Anterior cingulate cortex (tissue), 58 donors: ENCODE measurements around the gene S100A8.

Source experiments
- DNase-seq, 58 donors: peaks; one replicate each; lab custom pipeline; 2025; lab: John Stamatoyannopoulos, UW

The S100A8 gene

GRCh38 chr1:153393926-153394325 lies 3.1 kb upstream of the S100A8 start:
- DNase-seq: no peak

GRCh38 chr1:153392822-153393221 lies 1.9 kb upstream of the S100A8 start:
- no peak for DNase-seq

DNA sequence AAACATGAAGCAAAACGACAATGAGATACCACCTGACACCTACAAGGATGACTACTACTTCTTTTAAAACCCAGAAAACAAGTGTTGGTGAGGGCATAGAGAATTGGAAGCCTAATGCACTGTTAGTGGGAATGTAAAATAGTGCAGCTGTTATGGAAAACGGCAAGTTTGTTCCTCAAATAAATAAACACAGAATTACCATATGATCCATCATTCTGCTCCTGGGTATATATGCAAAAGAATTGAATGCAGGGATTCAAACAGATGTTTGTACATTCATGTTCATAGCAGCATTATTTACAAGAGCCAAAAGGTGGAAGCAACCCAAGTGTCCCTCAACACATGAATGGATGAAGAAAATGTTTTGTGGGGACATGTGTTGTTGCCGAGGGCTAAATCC lies 1.4 kb upstream of the S100A8 start:
- no peak for DNase-seq

DNA sequence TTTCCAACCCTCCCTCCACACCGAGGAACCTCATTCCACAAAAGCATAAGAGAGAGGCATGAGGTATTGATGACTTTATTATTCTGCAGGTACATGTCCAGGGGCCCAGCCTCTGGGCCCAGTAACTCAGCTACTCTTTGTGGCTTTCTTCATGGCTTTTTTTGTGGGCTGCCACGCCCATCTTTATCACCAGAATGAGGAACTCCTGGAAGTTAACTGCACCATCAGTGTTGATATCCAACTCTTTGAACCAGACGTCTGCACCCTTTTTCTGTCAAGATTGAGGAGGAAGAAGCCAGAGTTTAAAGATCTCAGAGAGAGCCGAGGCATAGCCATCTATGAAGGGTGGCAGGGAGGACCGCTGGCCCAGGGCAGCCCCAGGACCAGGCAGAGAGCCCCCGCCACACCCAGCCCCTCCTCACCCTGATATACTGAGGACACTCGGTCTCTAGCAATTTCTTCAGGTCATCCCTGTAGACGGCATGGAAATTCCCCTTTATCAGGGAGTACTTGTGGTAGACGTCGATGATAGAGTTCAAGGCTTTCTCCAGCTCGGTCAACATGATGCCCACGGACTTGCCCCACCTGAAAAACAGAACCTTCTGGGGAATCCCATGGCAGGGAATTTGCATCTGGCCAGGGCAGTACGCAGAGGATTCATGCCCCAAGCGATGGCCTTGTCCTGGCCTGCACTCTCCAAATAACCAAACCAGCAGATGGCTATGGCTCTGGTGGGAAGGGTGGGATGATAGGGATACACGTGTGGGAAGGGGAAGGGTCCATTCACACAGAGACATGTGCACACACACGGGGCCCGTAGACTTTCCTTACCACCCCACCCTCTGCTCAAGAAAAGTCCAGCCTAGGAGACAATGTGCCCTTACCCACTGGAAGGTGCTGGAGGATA lies 647 bp downstream of the S100A8 start:
- DNase-seq: no peak

GRCh38 chr1:153389401-153389800 lies 1.5 kb downstream of the S100A8 start:
- DNase-seq: no peak

- no peak for DNase-seq
Observed at GRCh38 chr1:153387785-153388184, 3.1 kb downstream of the S100A8 start.

DNA sequence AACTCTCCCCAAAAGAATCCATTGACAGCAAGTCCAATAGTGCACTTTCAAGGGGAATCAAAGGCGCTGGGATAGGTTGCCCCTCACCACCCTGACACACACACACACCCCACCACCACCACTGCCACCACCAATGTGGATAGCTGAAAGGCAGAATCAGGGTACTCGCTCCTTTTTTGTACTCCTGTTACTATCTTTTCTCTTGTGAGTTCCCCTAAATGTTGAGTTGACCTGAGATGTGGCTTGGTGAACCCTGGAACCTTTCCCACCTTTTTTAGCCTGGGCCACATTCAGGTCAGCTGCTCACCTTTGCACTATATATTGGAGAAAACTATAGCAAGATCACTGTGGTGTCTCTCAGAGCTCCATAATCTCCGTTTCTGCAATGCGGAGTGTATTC lies 3.9 kb downstream of the S100A8 start:
- no peak for DNase-seq

DNA sequence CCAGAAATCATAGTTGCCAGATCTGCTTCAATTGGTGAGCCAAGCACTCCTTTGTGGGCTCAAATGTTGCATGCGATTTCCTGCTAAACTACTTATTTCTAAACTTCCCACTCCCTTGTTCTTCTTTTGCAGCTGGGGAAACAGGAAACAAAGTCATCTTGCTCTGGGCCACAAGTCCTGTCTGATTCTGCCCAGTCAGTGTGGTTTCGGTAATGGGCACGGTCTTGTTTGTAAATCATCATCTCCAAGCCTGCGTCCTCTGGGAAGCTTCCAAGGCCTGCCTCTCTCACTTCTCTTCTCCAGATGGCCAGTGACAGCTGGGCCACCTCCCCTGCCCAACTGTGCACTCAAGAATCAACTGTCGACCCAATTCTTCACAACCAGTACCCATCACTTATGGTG lies 4.4 kb downstream of the S100A8 start:
- DNase-seq: peak in 14 of 58 donors; percentile 5 to 39 (median 12)

DNA sequence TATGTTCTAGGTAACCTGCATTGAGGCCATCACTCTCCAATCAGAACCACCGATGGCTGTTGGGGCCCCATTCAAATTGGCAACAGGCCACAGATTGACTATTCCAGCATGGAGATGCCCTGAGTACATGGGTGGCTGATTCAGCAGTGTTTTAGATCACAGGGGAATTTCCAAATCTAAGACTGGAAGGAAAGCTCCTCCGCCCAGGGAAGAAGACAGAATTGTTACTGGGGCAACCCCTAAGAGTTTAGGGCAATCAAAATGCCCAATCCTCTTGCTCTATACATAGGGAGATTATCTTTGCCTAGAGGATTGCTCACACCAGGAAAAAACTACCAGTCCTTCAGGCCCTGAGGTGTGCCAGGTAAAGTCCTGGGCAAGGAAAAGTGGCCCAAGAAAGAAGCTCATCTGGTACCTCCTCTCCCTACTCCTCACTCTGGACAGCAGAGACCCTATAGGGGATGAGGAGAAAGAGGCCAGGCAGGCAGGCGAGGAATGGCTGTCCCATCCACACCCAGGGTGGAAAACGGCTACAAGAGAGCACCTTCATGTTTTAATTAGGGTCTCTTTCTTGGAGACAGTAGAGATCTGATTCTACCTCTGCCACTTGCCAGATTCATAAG lies 5.8 kb downstream of the S100A8 start:
- DNase-seq: no peak

- DNase-seq: no peak
Observed at GRCh38 chr1:153380711-153381110, 10.2 kb downstream of the S100A8 start.

DNA sequence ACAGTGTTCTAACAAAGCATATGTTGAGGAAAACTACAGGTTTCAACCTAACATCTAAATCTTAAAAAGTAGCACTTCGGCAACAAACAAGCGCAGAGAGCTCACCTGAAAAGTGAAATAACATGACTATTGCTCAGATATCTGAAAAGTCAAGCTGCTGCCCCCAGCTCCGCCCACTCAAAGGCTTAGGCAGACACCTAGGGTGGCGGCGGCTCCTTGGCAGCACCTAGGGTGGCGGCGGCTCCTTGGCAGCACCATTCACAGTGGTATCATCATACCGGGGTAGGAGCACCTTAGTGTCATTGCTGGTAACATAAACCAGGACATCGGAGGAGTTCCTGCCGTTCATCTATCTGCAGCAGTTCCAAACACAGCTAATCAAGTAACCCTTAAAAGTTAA lies 11.3 kb downstream of the S100A8 start:
- DNase-seq: no peak

GRCh38 chr1:153375511-153375910 lies 15.4 kb downstream of the S100A8 start, which contains the start of gene S100A12:
TSS of gene S100A12 (minus strand) at chr1:153375621. CDS start at chr1:153374592, 1,029 bp downstream.
- peak in 1 of 58 donors; percentile 15 for DNase-seq

- no peak for DNase-seq
Observed at GRCh38 chr1:153374071-153374470, 16.8 kb downstream of the S100A8 start.

DNA sequence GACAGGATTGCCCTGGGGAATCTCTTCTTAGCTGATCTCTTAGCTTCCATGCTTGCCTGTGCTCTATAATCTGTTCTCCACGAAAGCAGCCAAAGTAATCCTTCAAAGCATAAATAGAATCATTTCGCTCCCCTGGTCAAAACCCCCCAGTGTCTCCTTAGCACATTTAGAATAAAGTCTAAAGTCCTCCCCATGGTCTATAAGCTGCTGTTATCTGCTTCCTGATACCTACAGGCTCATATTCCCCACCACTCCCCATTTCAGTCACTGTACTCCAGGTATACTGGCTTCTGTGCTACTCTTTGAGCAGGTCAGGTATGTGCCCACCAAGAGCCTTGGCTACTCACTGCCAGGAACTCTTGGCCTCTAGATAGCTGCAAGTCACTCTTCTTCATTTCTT lies 18.3 kb downstream of the S100A8 start:
- DNase-seq: no peak

GRCh38 chr1:153371231-153371630 lies 19.6 kb downstream of the S100A8 start:
- DNase-seq: no peak

DNA sequence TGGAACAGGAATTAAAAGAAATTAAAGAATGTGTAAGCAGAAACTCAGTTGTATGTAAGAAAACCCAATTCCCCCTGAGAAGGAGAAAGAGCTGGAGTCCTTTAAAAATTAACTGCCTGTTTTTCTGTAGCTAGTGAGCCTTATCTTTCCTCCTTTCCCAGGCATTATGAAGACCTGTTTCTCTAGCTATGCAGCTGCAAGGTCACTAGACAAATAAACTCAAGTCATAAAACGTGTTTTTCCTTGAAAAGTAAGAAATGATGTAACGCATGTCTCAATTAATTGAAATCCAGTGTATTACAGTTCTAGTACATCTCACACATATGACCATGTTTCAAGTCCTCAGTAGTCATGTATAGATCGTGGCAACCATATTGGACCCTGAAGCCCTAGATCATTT lies 20.7 kb downstream of the S100A8 start:
- no peak for DNase-seq

DNA sequence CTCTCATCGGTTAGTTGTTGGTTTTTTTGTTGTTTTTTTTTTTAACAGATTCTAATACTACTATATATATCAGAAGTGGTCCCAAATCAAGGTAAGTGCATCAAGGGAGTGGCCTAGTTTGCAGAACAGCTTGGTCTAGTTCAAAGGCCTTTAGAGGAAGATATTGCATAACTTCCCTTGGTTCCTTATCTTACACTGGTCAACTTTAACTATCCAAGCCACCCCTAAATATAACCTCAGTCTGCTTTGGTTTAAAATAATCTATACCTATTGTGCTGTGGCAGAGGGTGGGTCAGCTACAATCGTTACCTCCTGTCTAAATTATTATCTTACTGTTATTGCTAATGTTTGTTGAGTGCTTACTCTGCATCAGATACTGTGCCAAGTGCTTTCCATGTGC lies 22.4 kb downstream of the S100A8 start:
- DNase-seq: no peak

- no peak for DNase-seq
Observed at GRCh38 chr1:153367090-153367489, 23.8 kb downstream of the S100A8 start.

DNA sequence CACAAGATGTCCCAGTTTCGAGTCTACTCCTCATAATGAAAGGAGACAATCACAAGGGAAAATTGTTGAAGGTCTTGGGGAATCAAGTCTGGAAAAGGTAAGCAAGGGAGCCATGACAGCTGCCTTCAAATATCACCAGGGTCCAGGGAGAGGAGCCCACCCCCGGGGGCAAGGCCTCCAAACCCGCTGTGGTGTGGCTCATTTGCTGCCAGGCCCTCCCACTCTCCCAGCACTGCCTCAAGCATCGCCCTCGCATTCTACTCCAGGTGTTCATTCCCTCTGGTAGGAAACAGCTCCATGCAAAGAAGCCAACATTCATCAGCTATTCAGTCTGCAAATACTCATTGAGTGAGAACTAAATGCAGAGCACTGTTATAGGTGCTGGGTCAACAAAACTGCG lies 24.6 kb downstream of the S100A8 start:
- DNase-seq: no peak

GRCh38 chr1:153365696-153366095 lies 25.2 kb downstream of the S100A8 start:
- no peak for DNase-seq

DNA sequence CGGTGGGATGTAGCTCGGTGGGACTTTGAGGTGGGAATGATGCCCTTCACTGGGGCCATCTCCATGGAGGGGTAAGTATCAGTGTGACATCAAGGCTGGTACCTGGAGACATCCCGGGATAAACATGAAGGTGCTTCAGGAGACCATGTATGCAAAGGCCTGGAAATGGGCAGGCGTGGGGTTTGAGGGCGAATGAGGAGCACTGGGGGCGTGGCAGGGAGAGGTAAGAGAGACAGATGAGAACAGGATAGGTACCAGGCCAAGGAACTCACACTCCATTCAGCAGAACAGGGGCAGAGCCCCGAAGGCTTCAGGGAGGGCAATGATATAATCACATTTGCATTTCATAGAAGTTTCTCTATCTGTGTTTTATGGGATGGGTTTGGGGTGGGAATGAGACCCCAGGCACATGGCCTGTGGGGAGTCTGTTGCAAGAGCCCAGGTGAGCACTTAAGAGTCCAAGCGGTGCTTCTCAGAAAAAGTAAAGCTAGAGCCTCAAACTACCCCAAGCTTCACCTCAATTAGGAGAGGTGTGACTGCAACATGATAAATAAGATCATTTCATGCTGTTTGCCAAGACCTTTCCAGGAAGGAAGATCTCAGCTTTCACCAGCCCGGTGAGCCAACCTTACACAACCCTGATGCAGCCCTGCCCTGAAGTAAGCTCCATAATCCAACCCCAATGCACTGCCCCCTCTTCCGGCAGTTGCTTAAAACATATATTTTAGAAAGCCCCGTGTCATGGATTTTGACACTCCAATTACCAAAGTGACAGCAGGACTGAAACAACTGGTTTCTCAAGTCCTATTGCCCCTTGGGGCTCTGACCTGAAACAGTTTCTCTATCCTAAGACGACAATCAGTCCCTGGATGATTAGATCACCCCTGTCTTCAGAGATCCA lies 25.9 kb downstream of the S100A8 start:
- DNase-seq: no peak
